Ishikawa (cell line): ENCODE results near the gene KRT17.

ENCODE experiments used
- CREB1 ChIP-seq: IDR thresholded peaks from 2 replicates; pipeline ENCODE4 v1.6.1; 2012; ENCODE audit warnings: low read depth
- FOXM1 ChIP-seq: IDR thresholded peaks from 2 replicates; pipeline ENCODE4 v1.6.1; 2012; ENCODE audit warnings: low read depth, borderline replicate concordance
- RAD21 ChIP-seq: IDR thresholded peaks from 2 replicates; pipeline ENCODE4 v1.6.1; 2012; ENCODE audit warnings: low read depth
- TAF1 ChIP-seq: IDR thresholded peaks from 2 replicates; pipeline ENCODE4 v1.6.1; 2012; ENCODE audit warnings: low read depth, mild to moderate bottlenecking

DNA sequence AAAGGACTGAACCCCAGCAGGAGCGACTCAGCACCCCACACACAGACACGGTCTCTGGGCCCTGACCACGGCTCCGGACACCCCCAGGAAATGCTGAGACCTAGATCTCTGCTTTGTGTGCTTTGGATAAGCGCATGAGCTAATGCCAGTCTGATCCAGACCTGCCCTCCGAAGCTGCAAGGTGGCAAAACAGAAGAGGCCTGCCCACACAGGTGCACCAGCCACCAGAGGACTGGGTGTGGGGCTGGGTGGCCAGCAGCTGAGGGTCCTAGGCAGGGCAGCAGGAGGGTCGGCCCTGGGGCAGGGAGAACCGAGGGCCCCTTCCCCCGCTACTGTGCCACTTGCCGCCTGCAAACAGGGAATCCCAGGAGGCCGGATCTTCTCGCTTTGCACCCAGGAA is 33.6 kb upstream of the KRT17 start:
- TF ChIP-seq TAF1 (no peak), CREB1 (no peak), FOXM1 (no peak), RAD21 (no peak)
